Measurements from ENCODE around the gene DKC1.

The DKC1 gene

GRCh38 chrX:154748712-154749339, 13.8 kb upstream of the DKC1 start:
- TF ChIP-seq CTCF (IDR thresholded peaks at IDR 0.05; ENCODE audit: borderline replicate concordance, control extremely low read depth, extremely low read depth, insufficient read depth, missing control alignments): peak; percentile 53
- in situ Hi-C loops (cut with MboI; ENCODE audit: low sequenced_read_pairs, unreplicated experiment): loop anchor here (25.0 kb wide), 1 partner anchor 162 kb away; the partner anchor contains the start of gene CTAG1A
- DNase-seq (ENCODE audit: low spot score): peak; percentile 45

- no peak for DNase-seq (ENCODE audit: low spot score)
- in situ Hi-C loops (cut with MboI; ENCODE audit: low sequenced_read_pairs, unreplicated experiment): loop anchor here (25.0 kb wide), 1 partner anchor 163 kb away; the partner anchor contains the start of gene CTAG1A
- TF ChIP-seq CTCF (IDR thresholded peaks at IDR 0.05; ENCODE audit: borderline replicate concordance, control extremely low read depth, extremely low read depth, insufficient read depth, missing control alignments): no peak
Measured at GRCh38 chrX:154749856-154750255, 12.8 kb upstream of the DKC1 start.

- DNase-seq (ENCODE audit: low spot score): peak; percentile 39
- no peak for TF ChIP-seq CTCF (IDR thresholded peaks at IDR 0.05; ENCODE audit: borderline replicate concordance, control extremely low read depth, extremely low read depth, insufficient read depth, missing control alignments)
- in situ Hi-C loops (cut with MboI; ENCODE audit: low sequenced_read_pairs, unreplicated experiment): no loop called here
Measured at GRCh38 chrX:154750301-154751202, 12.1 kb upstream of the DKC1 start, which contains the start of gene GAB3. Gene GAB3 (minus strand): TSS chrX:154751077. CDS start chrX:154751025, 52 bp downstream.

- no peak for DNase-seq (ENCODE audit: low spot score)
- TF ChIP-seq CTCF (IDR thresholded peaks at IDR 0.05; ENCODE audit: borderline replicate concordance, control extremely low read depth, extremely low read depth, insufficient read depth, missing control alignments): no peak
- in situ Hi-C loops (cut with MboI; ENCODE audit: low sequenced_read_pairs, unreplicated experiment): no loop called here
Measured at GRCh38 chrX:154751203-154751668, 11.4 kb upstream of the DKC1 start.

- in situ Hi-C loops (cut with MboI; ENCODE audit: low sequenced_read_pairs, unreplicated experiment): no loop called here
- no peak for TF ChIP-seq CTCF (IDR thresholded peaks at IDR 0.05; ENCODE audit: borderline replicate concordance, control extremely low read depth, extremely low read depth, insufficient read depth, missing control alignments)
- DNase-seq (ENCODE audit: low spot score): no peak
Measured at GRCh38 chrX:154751669-154752271, 10.9 kb upstream of the DKC1 start.

- no peak for TF ChIP-seq CTCF (IDR thresholded peaks at IDR 0.05; ENCODE audit: borderline replicate concordance, control extremely low read depth, extremely low read depth, insufficient read depth, missing control alignments)
- DNase-seq (ENCODE audit: low spot score): no peak
- in situ Hi-C loops (cut with MboI; ENCODE audit: low sequenced_read_pairs, unreplicated experiment): no loop called here
Measured at GRCh38 chrX:154758696-154759095, 4.0 kb upstream of the DKC1 start.
